Glomerular endothelial cell (primary cell): Measurements from ENCODE around the gene CNOT2. TPM values are rescaled to one million over a fixed set of nuclear protein-coding genes. Genes with fewer than 3 reads are reported as not detected.

ENCODE experiments used
- DNase-seq: peaks from one replicate; pipeline ENCODE4 v3.0.0-alpha.2; 2011; ENCODE audit warnings: low read depth, low spot score; ENCODE audit errors: extremely low read depth
- total RNA-seq: library from RNA; depleted of rRNA; stranded (reverse); fragments of >200 nt; gene quantifications from 2 replicates; pipeline ENCODE4 v1.2.3, GENCODE V29; 2015

CNOT2 gene
- total RNA-seq, 1 donor from 2014 or later, result 108 TPM

GRCh38 chr12:70249903-70250302 is 6.7 kb downstream of the CNOT2 start:
- DNase-seq, result no peak

DNA sequence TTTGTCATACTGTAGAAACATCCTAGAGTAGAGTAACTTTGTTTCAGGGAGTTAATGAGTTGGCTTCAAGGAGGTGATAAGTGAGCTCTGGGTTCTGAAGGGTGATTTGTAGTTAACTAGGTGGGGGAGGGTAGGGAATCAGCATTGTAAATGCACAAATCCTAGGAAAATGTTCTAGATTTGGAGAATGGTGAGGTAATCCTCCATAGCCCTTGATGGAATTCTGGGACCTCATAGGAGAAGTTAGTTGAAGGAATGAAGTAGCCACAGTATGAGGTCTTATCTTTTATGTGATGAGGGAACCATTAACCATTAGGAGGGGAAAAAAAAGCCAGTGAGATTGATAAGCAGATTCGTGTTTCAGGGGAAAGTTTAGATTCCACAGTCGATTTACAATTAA is 8.0 kb downstream of the CNOT2 start:
- DNase-seq, result no peak

- no peak for DNase-seq
These were observed 8.4 kb downstream of the CNOT2 start for GRCh38 chr12:70251661-70252060.

GRCh38 chr12:70252832-70253231 is 9.6 kb downstream of the CNOT2 start:
- DNase-seq, result no peak

DNA sequence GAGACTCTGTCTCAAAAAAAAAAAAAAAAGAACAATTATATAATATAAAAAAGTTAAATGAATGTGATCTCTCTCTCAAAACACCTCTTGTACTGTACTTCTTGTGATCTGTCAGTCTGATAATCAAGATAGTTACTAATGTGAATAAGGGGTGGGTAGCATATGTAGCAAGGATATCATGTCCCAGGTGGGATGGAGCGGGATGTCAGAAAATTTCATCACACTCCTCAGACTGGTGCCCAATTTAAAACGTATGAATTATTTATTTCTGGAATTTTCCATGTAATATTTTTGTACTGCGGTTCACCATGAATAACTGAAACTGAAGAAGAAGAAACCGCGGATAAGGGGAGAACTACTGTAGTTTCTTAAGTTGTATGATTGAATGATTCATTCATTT is 11.0 kb downstream of the CNOT2 start:
- no peak for DNase-seq

DNA sequence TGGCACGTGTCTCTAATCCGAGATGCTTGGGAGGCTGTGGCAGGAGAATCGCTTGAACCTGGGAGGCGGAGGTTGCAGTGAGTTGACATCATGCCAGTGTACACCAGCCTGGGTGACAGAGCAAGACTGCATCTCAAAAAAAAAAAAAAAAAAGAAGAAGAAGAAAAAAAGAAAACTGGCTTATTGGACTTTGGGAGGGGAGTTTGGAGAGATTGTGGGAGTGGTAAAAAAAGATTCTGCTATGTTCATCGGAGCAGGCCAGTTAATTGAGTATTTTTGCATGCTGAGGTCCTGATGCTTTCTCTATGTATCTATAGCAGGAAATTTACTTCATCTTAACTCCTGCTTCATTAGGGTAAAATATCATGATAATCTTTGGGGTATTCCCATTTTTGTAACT is 11.6 kb downstream of the CNOT2 start:
- no peak for DNase-seq

DNA sequence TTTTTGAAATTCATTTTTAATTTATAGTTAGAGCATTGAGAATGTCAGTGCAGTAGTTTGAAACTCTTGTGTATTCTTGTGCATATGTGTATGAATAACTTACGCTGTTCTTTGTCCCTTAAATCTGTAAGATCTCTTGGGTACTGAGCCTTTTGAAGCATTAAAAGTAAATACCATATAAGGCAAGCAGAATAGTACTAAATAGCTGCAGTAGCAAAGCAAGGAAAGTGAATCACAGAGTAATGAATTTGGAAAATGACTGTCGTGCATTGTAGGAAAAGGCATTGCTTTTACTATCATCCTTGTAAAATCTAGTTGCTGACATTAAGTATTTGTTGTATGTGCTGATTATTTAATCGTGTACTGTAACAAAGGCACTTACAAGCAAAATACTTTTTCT is 12.1 kb downstream of the CNOT2 start:
- no peak for DNase-seq

DNA sequence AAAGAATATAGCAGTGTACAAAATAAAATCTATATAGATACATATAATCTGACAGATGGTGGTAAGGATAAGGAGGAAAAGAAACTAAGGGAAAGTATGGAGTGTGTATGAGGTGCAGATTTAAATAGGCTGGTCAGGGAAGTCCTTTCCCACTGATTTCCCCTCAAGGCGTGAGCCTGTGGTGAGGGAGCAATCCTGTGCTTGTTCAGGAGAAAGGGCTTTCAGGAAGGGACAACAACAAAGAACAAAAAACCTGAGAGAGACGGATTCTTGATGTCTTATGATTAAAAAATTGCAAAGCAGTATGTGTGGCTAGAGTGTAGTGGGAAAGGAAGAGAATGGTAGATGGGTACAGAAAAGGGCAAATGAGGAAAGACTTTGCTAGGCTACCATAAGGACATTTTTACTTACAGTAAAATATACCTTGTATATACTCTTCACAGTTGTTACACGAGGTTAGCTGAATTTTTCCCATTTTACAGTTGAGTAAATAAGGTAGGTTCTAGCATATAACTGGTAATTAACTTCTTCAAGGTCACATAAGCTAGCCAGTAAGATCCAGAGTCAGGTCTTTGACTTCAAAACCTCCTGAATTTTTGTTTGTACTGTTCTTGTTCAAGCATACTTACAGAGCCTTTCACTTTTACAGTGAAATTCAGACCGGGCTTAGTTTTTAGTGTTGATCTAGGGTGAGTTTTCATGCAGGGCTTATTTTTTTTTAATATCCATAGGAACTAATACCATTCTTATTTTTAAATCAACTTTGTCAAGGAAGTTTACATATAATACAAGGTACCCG is 15.6 kb downstream of the CNOT2 start:
- no peak for DNase-seq

DNA sequence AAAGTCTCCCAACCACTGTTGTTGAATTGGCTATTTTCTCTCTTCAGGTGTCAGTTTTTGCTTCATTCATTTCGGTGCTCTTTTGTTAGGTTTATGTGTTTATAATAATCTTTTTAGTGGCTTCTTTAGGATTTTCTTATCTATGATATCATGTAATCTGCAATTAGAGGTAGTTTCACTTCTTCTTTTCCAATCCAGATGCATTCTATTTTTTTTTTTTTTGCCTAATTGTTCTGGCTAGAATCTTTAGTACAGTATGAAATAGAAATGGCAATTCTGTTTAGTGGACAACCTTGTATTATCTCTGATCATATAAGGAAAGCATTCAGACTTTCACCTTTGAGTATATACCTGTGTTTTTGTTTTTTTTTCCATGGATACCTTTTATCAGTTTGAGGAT is 17.4 kb downstream of the CNOT2 start:
- no peak for DNase-seq

- DNase-seq, result no peak
These were observed 21.0 kb downstream of the CNOT2 start for GRCh38 chr12:70264067-70264867.

- DNase-seq, result no peak
These were observed 21.9 kb downstream of the CNOT2 start for GRCh38 chr12:70265132-70265531.

DNA sequence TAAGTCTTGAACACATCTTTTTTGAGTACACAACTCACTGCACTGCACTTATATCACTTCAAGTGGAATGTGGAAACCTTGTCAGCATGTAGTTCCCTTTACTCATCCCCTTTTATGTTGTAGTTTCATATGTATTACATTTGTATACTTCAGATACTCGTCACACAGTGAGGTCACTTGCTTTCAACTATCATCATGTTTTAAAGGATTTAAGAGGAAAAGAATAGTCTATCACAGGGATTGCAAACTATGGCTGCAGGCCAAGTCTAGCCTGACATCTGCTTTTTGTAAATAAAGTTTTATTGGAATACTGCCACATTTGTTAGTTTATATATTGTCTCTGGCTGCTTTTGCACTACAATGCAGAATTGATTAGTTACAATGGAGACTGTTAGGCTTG is 24.3 kb downstream of the CNOT2 start:
- no peak for DNase-seq

DNA sequence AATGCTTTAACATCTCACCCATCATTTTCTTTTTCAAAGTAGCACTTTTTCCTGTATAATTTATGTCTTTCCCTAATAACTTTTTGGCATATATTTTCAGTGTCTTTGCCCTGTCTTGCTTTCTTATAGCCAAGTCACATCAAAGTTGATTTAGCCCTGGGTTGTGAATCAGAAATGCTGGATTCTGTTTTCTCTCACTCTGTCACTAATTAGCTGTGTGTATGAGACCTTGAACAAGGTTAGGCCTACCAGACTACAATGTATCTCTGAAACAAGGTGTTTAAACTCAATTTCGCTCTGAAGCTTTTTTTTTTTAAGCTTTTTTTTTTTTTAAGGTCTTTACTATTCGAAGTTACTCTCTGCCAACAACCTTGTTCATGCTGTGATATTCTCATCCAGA is 25.7 kb downstream of the CNOT2 start:
- DNase-seq, result no peak

- no peak for DNase-seq
These were observed 26.9 kb downstream of the CNOT2 start for GRCh38 chr12:70270108-70270507.

DNA sequence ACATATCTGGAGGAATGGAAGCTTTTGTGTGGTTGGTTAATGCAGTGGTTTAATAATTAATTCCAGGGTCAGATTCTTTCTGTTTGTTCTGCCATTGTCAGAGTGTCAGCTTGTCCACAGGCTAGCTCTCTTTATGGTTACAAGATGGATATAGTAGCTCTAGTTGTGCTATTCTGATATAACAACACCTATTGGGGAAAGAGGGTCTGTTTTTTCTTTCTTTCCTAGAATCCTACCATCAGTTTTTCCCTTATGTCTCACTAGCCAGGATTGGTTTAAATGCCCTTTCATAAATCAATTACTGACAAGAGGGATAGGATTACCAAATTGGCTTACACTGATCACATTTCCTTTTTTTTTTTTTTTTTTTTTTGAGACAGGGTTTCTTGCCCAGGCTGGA is 27.8 kb downstream of the CNOT2 start:
- DNase-seq, result no peak

GRCh38 chr12:70272510-70272909 is 29.3 kb downstream of the CNOT2 start:
- no peak for DNase-seq

DNA sequence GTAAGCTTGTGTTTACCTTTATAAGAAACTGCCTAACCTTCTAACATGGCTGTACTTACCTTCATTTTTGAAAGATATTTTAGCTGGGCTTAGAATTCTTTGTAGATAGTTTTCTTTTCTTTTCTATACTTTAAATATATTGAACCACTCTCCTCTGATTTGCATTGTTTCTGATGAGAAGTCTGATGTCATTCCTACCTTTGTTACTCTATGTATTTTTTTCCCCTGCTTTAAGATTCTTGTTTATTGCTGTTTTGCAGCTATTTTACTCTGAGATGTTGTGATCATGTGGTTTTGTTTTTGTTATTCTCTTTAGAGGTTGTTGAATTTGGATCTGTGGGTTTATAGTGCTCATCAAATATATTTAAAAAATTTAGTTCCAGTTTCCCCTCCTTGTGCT is 31.8 kb downstream of the CNOT2 start:
- DNase-seq, result no peak

GRCh38 chr12:70277973-70278372 is 34.7 kb downstream of the CNOT2 start:
- DNase-seq, result no peak

- DNase-seq, result no peak
These were observed 35.7 kb downstream of the CNOT2 start for GRCh38 chr12:70278945-70279344.

DNA sequence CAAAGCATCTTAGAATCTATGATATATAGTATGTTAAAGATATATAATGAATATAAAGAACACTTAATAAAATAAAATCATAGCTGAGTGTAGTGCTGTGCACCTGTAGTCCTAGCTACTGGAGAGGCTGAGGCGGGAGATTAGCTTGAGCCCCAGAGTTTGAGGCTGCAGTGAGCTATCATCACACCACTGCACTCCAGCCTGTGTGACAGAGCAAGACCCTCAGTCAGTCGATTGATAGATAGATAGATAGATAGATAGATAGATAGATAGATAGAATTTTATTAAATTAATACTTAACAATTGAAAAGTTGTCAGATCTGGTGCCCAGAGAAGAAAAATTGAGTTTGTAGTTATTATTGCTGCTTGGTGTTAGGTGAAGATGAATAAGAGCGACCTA is 40.0 kb downstream of the CNOT2 start:
- DNase-seq, result no peak

DNA sequence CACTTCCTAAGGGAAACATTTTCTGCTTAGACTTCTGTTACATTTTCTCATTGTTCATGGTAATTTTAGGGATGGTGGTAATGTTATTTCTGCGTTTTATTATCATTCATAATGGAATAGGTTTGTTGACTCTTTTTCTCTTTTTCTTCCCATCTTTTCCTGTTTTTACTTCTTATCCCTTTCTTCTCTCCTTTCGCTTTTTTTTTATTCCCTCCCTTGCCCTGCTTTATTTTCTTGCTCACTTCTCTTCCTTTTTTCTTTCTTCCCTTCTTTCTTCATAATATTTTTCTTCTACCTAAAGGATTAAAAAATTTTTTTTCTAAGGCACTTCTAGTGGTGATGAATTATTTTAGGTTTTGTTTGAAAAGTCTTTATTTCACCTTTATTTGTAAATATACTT is 45.6 kb downstream of the CNOT2 start:
- DNase-seq, result no peak

GRCh38 chr12:70290116-70290515 is 46.9 kb downstream of the CNOT2 start:
- DNase-seq, result no peak
